Keratinocyte (primary cell): ENCODE measurements around the gene RTP2. TPM values are rescaled to one million over a fixed set of nuclear protein-coding genes. Genes with fewer than 3 reads are reported as not detected.

Source experiments
- DNase-seq: peaks from one replicate; pipeline ENCODE4 v3.0.0-alpha.2; 2011; ENCODE audit warnings: low read depth, missing footprints, low spot score
- FAIRE-seq: peaks from 2 replicates; lab custom pipeline; 2011; peaks lifted over from hg19 to GRCh38; lab: Jason Lieb, UNC
- H2AFZ ChIP-seq: 2 replicates; pipeline ENCODE4 v1.6.0; 2012; ENCODE audit warnings: low read length, control low read depth, inconsistent platforms; ENCODE audit not compliant: control insufficient read depth
- H3K27ac ChIP-seq: 2 replicates; pipeline ENCODE4 v1.5.1; 2011; ENCODE audit warnings: low read length; ENCODE audit not compliant: control insufficient read depth, insufficient read depth
- H3K27me3 ChIP-seq: 3 replicates; pipeline ENCODE4 v1.6.0; 2011; ENCODE audit warnings: low read length; ENCODE audit not compliant: control insufficient read depth, insufficient read depth; ENCODE audit errors: extremely low read depth
- H3K36me3 ChIP-seq, 2 experiments: 2 replicates in 1 of 2; 3 replicates in 1 of 2; pipeline ENCODE4 v1.5.1; 2011; ENCODE audit warnings: low read length in 2 of 2, mild to moderate bottlenecking in 1 of 2; ENCODE audit not compliant: control insufficient read depth in 2 of 2, insufficient read depth in 2 of 2; ENCODE audit errors: extremely low read depth in 1 of 2
- H3K4me1 ChIP-seq: 3 replicates; pipeline ENCODE4 v1.5.1; 2011; ENCODE audit warnings: low read length; ENCODE audit not compliant: control insufficient read depth, insufficient read depth; ENCODE audit errors: extremely low read depth
- H3K4me2 ChIP-seq: 3 replicates; pipeline ENCODE4 v1.6.0; 2011; ENCODE audit warnings: low read depth, low read length; ENCODE audit not compliant: control insufficient read depth, insufficient read depth; ENCODE audit errors: extremely low read depth
- H3K4me3 ChIP-seq, 3 experiments: fragments of 200-600 bp in 1 of 3; sonication (generic) in 1 of 3; 2 replicates in 2 of 3; 3 replicates in 1 of 3; pipeline ENCODE4 v1.5.1; 2011 to 2016; ENCODE audit warnings: low read length in 3 of 3, mild to moderate bottlenecking in 3 of 3, control low read depth in 2 of 3, inconsistent platforms in 1 of 3, low read depth in 1 of 3, mixed read lengths in 1 of 3, mixed run types in 1 of 3, moderate library complexity in 1 of 3; ENCODE audit not compliant: control insufficient read depth in 2 of 3, insufficient read depth in 2 of 3; ENCODE audit errors: extremely low read depth in 1 of 3
- H3K79me2 ChIP-seq: 2 replicates; pipeline ENCODE4 v1.6.0; 2012; ENCODE audit warnings: low read length; ENCODE audit not compliant: control insufficient read depth, insufficient read depth
- H3K9ac ChIP-seq: 3 replicates; pipeline ENCODE4 v1.6.0; 2011; ENCODE audit warnings: low read length; ENCODE audit not compliant: control insufficient read depth, insufficient read depth; ENCODE audit errors: extremely low read depth
- H3K9me1 ChIP-seq: 3 replicates; pipeline ENCODE4 v1.6.0; 2011; ENCODE audit warnings: low read length; ENCODE audit not compliant: control insufficient read depth, insufficient read depth; ENCODE audit errors: extremely low read depth
- H3K9me3 ChIP-seq: 2 replicates; pipeline ENCODE4 v1.5.1; 2012; ENCODE audit warnings: low read depth, low read length; ENCODE audit not compliant: control insufficient read depth
- H4K20me1 ChIP-seq: 3 replicates; pipeline ENCODE4 v1.6.0; 2011; ENCODE audit warnings: low read length; ENCODE audit not compliant: control insufficient read depth, insufficient read depth; ENCODE audit errors: extremely low read depth
- CTCF ChIP-seq, 3 experiments: IDR thresholded peaks in 1 of 3; conservative IDR thresholded peaks in 1 of 3; optimal IDR thresholded peaks in 1 of 3; 2 replicates in 2 of 3; 3 replicates in 1 of 3; pipeline versions ENCODE3 to v1.5.1; 2011; ENCODE audit warnings: low read length in 3 of 3, mild to moderate bottlenecking in 3 of 3, moderate library complexity in 2 of 3, control low read depth in 1 of 3, inconsistent platforms in 1 of 3; ENCODE audit not compliant: insufficient read depth in 2 of 3; ENCODE audit errors: extremely low read depth in 1 of 3
- EZH2 ChIP-seq: IDR thresholded peaks from one replicate; pipeline ENCODE4 v1.6.1; 2012; ENCODE audit warnings: inconsistent platforms, mild to moderate bottlenecking, low read length, moderate library complexity
- dilution Hi-C: fragments of 300-500 bp; cut with MboI; formaldehyde crosslinking; loops from one replicate; pipeline ENCODE4 v1.7.0; 2020; ENCODE audit warnings: low sequenced_read_pairs; ENCODE audit not compliant: extremely low pct_ligation_motif_present
- polyA plus RNA-seq, 5 experiments: library from polyadenylated mRNA; depleted of rRNA in 3 of 5; stranded (reverse) in 3 of 5; stranded (forward) in 1 of 5; unstranded in 1 of 5; fragments of >200 nt; gene quantifications; 1 replicate in 1 of 5; 2 replicates in 3 of 5; 3 replicates in 1 of 5; pipeline versions ENCODE4 v1.2.1 to v1.2.3, GENCODE V29; 2011 to 2012; ENCODE audit warnings: missing spikeins in 2 of 5, low read depth in 1 of 5, low replicate concordance in 1 of 5

Gene RTP2
- polyA plus RNA-seq, 1 donor (not counting 4 experiments of a cell fraction or from before 2014, with no cell fraction given) = not detected

GRCh38 chr3:187696021-187696420 is 6.3 kb downstream of the RTP2 start:
- no peak for FAIRE-seq
- no peak for DNase-seq
- no peak overlapping the region for H2AFZ ChIP-seq
- H3K9me1 ChIP-seq = no peaks in the 10 kb centered on the region
- no peak overlapping the region for H3K9ac ChIP-seq
- peaks cover 9% of the 10 kb centered on the region for H3K27me3 ChIP-seq
- H3K4me1 ChIP-seq = no peaks in the 10 kb centered on the region
- no peaks in the 10 kb centered on the region for H3K36me3 ChIP-seq
- H3K27ac ChIP-seq = no peak overlapping the region
- no peak overlapping the region for H3K4me2 ChIP-seq
- TF ChIP-seq CTCF (optimal IDR thresholded peaks at IDR 0.05 in 1 of 3, IDR thresholded peaks at IDR 0.05 in 1 of 3, conservative IDR thresholded peaks at IDR 0.05 in 1 of 3; ENCODE audit: extremely low read depth in 1 of 3, insufficient read depth in 2 of 3, low read length in 3 of 3) (no peak), EZH2 (no peak)
- no peaks in the 10 kb centered on the region for H3K9me3 ChIP-seq
- dilution Hi-C loops = loop anchor here (25.0 kb wide), 1 partner anchor 384 kb away; no protein-coding TSS in a partner anchor
- no peaks in the 10 kb centered on the region for H4K20me1 ChIP-seq
- no peak overlapping the region for H3K4me3 ChIP-seq
- H3K79me2 ChIP-seq = no peaks in the 10 kb centered on the region

- TF ChIP-seq EZH2 (no peak), CTCF (optimal IDR thresholded peaks at IDR 0.05 in 1 of 3, IDR thresholded peaks at IDR 0.05 in 1 of 3, conservative IDR thresholded peaks at IDR 0.05 in 1 of 3; ENCODE audit: extremely low read depth in 1 of 3, insufficient read depth in 2 of 3, low read length in 3 of 3) (no peak)
- Histone ChIP-seq H3K9ac (no peak overlapping the region), H3K4me2 (no peak overlapping the region), H4K20me1 (no peaks in the 10 kb centered on the region), H3K4me1 (no peaks in the 10 kb centered on the region), H3K9me3 (no peaks in the 10 kb centered on the region), H2AFZ (no peak overlapping the region), H3K27ac (no peak overlapping the region), H3K79me2 (no peaks in the 10 kb centered on the region), H3K36me3 (no peaks in the 10 kb centered on the region), H3K27me3 (peaks cover 11% of the 10 kb centered on the region), H3K4me3 (no peak overlapping the region), H3K9me1 (no peaks in the 10 kb centered on the region)
- dilution Hi-C loops = loop anchor here (25.0 kb wide), 1 partner anchor 383 kb away; no protein-coding TSS in a partner anchor
- DNase-seq (no peak), FAIRE-seq (no peak)
These were observed 6.9 kb downstream of the RTP2 start for GRCh38 chr3:187695449-187695848.
